ENCODE data around the gene FAR2. TPM values are rescaled to one million over a fixed set of nuclear protein-coding genes. Genes with fewer than 3 reads are reported as not detected.

The FAR2 gene
- total RNA-seq, 1 donor = 22.5 TPM

GRCh38 chr12:29299633-29300032 lies 150.6 kb downstream of the FAR2 start:
- H3K4me3 ChIP-seq (ENCODE audit: low read depth, low read length) = no peak overlapping the region
- TF ChIP-seq, protein P1, sequence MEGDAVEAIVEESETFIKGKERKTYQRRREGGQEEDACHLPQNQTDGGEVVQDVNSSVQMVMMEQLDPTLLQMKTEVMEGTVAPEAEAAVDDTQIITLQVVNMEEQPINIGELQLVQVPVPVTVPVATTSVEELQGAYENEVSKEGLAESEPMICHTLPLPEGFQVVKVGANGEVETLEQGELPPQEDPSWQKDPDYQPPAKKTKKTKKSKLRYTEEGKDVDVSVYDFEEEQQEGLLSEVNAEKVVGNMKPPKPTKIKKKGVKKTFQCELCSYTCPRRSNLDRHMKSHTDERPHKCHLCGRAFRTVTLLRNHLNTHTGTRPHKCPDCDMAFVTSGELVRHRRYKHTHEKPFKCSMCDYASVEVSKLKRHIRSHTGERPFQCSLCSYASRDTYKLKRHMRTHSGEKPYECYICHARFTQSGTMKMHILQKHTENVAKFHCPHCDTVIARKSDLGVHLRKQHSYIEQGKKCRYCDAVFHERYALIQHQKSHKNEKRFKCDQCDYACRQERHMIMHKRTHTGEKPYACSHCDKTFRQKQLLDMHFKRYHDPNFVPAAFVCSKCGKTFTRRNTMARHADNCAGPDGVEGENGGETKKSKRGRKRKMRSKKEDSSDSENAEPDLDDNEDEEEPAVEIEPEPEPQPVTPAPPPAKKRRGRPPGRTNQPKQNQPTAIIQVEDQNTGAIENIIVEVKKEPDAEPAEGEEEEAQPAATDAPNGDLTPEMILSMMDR (IDR thresholded peaks at IDR 0.05; ENCODE audit: insufficient read depth, low read length) = no peak
- DNase-seq (ENCODE audit: low read depth) = no peak

GRCh38 chr12:29301114-29301513 lies 152.0 kb downstream of the FAR2 start:
- no peak for DNase-seq (ENCODE audit: low read depth)
- TF ChIP-seq, protein P1 (IDR thresholded peaks at IDR 0.05; ENCODE audit: insufficient read depth, low read length) = no peak
- no peak overlapping the region for H3K4me3 ChIP-seq (ENCODE audit: low read depth, low read length)

GRCh38 chr12:29304388-29304787 lies 155.3 kb downstream of the FAR2 start:
- DNase-seq (ENCODE audit: low read depth) = no peak
- TF ChIP-seq, protein P1 (IDR thresholded peaks at IDR 0.05; ENCODE audit: insufficient read depth, low read length) = no peak
- H3K4me3 ChIP-seq (ENCODE audit: low read depth, low read length) = no peak overlapping the region

GRCh38 chr12:29306266-29306665 lies 157.2 kb downstream of the FAR2 start:
- DNase-seq (ENCODE audit: low read depth) = no peak
- H3K4me3 ChIP-seq (ENCODE audit: low read depth, low read length) = no peak overlapping the region
- TF ChIP-seq, protein P1 (IDR thresholded peaks at IDR 0.05; ENCODE audit: insufficient read depth, low read length) = no peak

- no peak overlapping the region for H3K4me3 ChIP-seq (ENCODE audit: low read depth, low read length)
- TF ChIP-seq, protein P1 (IDR thresholded peaks at IDR 0.05; ENCODE audit: insufficient read depth, low read length) = no peak
- no peak for DNase-seq (ENCODE audit: low read depth)
Observed at GRCh38 chr12:29306682-29307081, 157.6 kb downstream of the FAR2 start.

DNA sequence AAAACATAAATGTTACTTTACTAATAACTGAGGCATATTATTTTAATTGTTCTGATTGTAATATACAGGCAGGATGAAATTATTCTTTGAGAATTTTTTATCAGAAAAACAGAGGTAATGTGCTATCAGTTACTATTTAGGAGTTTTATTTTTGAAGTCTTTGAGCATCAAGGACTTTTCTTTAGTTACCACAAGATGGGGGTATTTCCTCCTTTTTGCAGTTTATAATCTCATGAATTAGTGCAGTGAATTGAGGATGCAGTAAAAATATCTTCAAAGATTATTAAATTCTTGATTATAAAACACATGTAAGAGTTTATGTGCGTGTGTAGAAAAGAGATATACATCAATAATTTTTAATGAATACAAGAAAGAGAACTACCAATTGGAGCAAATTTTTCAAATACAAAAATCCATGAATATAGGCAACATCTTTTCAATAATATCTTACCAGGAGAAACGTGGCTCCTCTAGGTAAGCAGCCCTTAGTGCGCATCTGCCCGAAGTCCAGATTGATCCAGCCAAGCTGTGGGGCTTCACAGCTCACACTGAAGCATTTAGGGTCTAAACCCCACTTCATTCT lies 160.3 kb downstream of the FAR2 start:
- peak; percentile 67 for DNase-seq (ENCODE audit: low read depth)
- H3K4me3 ChIP-seq (ENCODE audit: low read depth, low read length) = no peak overlapping the region

More for the DNA sequence above, 160.3 kb downstream of the FAR2 start:
- TF ChIP-seq, protein P1 (IDR thresholded peaks at IDR 0.05; ENCODE audit: insufficient read depth, low read length) = peak; percentile 58
